ENCODE results near the gene PLVAP. TPM values are rescaled to one million over a fixed set of nuclear protein-coding genes. Genes with fewer than 3 reads are reported as not detected.
A peak's percentile ranks its signal among the peaks of the same experiment; 100 is the strongest.

Gene PLVAP
- total RNA-seq, 1 experiment from 2014 or later = not detected

DNA sequence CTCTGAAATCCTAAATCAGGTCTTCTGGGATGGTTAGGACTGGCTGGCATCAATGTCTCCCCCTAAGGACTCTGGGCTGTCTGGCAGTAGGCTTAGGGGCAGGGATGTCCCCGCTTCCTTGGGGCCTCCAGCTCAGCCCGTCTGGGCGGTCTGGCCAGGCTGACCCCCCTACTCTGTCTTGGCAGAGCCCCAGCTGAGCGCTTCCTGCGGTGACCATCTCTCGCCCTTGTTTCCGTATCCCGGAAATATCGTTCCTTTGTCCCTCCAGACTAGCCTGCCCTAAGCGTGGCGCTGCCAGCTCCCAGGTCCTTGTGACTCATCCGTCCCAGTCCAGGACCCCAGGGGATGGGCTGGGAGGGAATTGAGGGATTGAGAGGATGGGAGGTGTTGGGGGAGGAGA is 28.4 kb downstream of the PLVAP start:
- Histone ChIP-seq H3K9ac (ENCODE audit: extremely low read depth, insufficient read length, low read length) (no peak overlapping the region), H3K23me2 (ENCODE audit: insufficient read length, low read depth, low read length, poor library complexity, severe bottlenecking) (no peaks in the 10 kb centered on the region)

More for the DNA sequence above, 28.4 kb downstream of the PLVAP start:
- Histone ChIP-seq H3K23ac (ENCODE audit: insufficient read length, low read depth, low read length) (no peak overlapping the region), H3K56ac (ENCODE audit: insufficient read length, low read depth, low read length) (no peak overlapping the region), H2BK120ac (ENCODE audit: low read depth, low read length, poor library complexity, severe bottlenecking) (no peak overlapping the region), H3K4ac (ENCODE audit: low read depth, low read length) (no peak overlapping the region), H2BK5ac (ENCODE audit: insufficient read length, low read length) (no peak overlapping the region), H3K27me3 (ENCODE audit: insufficient read depth, low read length) (no peaks in the 10 kb centered on the region), H2BK20ac (ENCODE audit: low read depth, low read length, poor library complexity, severe bottlenecking) (no peak overlapping the region), H4K91ac (ENCODE audit: insufficient read length, low read depth, low read length) (no peak overlapping the region), H3K79me1 (ENCODE audit: insufficient read depth, low read depth, low read length, poor library complexity, severe bottlenecking) (no peaks in the 10 kb centered on the region), H3K27ac (ENCODE audit: insufficient read length, low read depth, low read length) (no peak overlapping the region), H2BK15ac (ENCODE audit: low read depth, low read length) (no peak overlapping the region), H3K4me2 (ENCODE audit: insufficient read depth, insufficient read length, low read length) (no peak overlapping the region), H3K4me1 (ENCODE audit: insufficient read depth, low read length) (no peaks in the 10 kb centered on the region), H3T11ph (ENCODE audit: low read length) (no peak overlapping the region), H2BK12ac (ENCODE audit: insufficient read length, low read depth, low read length) (no peak overlapping the region), H3K14ac (ENCODE audit: insufficient read depth, low read length) (no peak overlapping the region), H3K18ac (ENCODE audit: insufficient read length, low read depth, low read length) (peak overlapping the region; percentile 81), H2AFZ (ENCODE audit: low read length) (no peak overlapping the region), H3K9me3 (ENCODE audit: control insufficient read depth, low read depth, low read length) (no peaks in the 10 kb centered on the region), H3K79me2 (ENCODE audit: insufficient read depth, low read length) (no peaks in the 10 kb centered on the region), H4K8ac (replicated peaks; ENCODE audit: insufficient read length, low read depth, low read length) (no peak overlapping the region), H4K20me1 (ENCODE audit: control insufficient read depth, insufficient read depth, insufficient read length) (no peaks in the 10 kb centered on the region), H4K5ac (ENCODE audit: insufficient read length, low read depth, low read length) (no peak overlapping the region), H2AK5ac (ENCODE audit: insufficient read length, low read length) (no peak overlapping the region)
- Mint-ChIP-seq H3K36me3 (ENCODE audit: insufficient read depth in 1 of 3, low read depth in 3 of 3) (peaks cover 0 to 7% (median 0%) of the 10 kb centered on the region in 3 experiments; a peak in 2 of 7 replicates), H3K27ac (peak overlapping the region in 1 of 3 experiments; percentile 68; a peak in 2 of 7 replicates), H3K27me3 (ENCODE audit: low read depth) (peaks cover 4% of the 10 kb centered on the region), H3K4me1 (peaks cover 19 to 26% of the 10 kb centered on the region in 2 experiments), H3K4me3 (peak overlapping the region in 1 of 2 experiments; percentile 58; a peak in 1 of 5 replicates), H3K9me3 (no peaks in the 10 kb centered on the region; a peak in 2 of 5 replicates)
- DNase-seq = peak; percentile 86
- TF ChIP-seq, protein P1, sequence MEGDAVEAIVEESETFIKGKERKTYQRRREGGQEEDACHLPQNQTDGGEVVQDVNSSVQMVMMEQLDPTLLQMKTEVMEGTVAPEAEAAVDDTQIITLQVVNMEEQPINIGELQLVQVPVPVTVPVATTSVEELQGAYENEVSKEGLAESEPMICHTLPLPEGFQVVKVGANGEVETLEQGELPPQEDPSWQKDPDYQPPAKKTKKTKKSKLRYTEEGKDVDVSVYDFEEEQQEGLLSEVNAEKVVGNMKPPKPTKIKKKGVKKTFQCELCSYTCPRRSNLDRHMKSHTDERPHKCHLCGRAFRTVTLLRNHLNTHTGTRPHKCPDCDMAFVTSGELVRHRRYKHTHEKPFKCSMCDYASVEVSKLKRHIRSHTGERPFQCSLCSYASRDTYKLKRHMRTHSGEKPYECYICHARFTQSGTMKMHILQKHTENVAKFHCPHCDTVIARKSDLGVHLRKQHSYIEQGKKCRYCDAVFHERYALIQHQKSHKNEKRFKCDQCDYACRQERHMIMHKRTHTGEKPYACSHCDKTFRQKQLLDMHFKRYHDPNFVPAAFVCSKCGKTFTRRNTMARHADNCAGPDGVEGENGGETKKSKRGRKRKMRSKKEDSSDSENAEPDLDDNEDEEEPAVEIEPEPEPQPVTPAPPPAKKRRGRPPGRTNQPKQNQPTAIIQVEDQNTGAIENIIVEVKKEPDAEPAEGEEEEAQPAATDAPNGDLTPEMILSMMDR (conservative IDR thresholded peaks at IDR 0.05) = no peak
- no CpG with 5 or more reads among the region's 12 CpGs for WGBS (ENCODE audit: extremely low coverage, insufficient read length, low lambda C conversion rate)
